ENCODE data around the gene TNFRSF11A.

The TNFRSF11A gene

DNA sequence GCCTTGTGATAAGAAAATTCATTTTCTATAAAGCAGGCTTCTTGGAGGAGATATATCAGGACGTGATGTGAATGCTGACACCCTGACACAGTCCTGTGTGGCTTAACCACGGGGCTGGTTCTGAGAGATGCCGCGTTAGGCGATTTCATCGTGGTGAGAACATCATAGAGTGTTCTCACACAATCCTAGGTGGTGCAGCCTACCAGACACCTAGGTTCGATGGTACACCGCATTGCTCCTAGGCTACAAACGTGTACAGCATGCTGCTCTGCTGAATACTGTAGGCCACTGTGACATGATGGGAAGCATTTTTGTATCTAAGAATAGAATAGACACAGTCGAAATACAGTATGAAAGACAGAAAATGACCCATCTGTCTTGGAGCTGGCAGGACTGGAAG, 82.5 kb downstream of the TNFRSF11A start:
- no peak for DNase-seq (ENCODE audit: low read depth in 4 of 4, low spot score in 1 of 4)

DNA sequence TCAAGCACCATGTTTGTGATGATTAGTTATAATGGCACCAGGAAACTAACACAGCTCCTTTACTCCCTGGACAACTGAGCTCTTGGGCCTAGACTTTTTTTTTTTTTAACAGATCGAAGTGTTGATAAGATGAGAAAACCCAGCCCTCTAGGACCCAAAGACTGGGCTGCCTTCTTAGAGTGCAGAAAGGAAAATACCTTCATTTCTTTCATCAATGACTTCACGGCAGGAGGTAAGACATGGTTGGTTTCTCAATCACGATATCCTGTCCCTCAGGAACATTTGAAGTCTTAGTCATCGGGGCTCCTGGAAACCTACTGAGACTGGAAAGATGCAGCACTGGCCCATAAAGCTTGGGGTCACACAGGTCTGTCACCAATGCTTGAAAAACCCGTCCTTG, 84.7 kb downstream of the TNFRSF11A start:
- DNase-seq (ENCODE audit: low read depth in 4 of 4, low spot score in 1 of 4) = no peak

DNA sequence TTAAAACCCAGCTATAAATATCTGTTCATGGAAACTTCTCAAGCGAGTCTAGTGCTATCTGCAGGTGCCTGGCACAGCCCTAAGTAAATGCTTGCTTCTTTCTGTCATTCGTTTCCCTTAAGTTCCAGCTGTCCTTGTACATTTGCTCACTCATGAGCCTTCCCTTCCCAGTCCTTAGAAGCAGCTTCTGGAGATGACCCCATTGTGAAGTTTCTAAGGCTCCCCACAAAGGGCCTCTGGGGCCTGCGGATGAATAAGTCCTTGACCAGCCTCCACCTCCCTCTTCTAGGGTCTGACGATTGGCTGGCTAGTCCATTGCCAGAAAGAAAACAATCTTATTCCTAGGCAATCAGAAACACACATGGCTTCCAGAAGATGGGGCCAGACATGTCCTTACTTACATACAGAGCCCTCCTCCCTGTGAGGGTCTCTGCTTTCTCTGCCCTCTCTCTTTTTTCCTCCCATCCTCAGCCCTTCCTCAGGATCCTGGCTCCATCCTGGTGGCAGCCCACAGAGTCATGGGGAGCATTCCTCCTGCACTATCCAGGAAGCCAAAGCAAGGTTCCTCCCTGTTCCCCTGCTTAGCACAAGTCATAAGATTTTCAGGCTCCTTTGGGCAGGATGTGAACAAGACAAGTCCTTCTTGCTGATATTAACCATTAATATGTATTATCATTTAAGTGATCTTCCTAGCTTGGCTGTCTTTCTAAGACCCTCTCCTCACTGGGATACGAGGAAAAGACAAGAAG, 87.3 kb downstream of the TNFRSF11A start:
- no peak for DNase-seq (ENCODE audit: low read depth in 4 of 4, low spot score in 1 of 4)

DNA sequence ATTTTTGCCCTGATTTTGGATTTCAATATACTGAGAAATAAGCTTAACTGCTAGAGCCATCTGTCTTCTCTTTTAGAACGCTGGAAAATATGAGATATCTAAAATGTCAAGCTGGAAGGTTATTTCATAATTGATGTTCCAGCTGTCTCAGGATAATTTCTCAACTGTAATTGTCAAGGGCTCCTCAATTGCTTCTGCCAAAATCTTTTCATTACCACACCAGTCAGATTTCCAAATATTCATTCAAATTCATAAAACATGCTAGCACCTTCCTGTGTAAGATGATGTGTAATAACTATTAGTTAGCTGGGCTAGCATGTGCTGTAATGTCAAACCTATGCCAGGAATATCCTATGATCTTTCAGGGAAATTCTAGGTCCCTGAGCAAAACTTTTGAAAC, 88.1 kb downstream of the TNFRSF11A start:
- DNase-seq (ENCODE audit: low read depth in 4 of 4, low spot score in 1 of 4) = no peak

DNA sequence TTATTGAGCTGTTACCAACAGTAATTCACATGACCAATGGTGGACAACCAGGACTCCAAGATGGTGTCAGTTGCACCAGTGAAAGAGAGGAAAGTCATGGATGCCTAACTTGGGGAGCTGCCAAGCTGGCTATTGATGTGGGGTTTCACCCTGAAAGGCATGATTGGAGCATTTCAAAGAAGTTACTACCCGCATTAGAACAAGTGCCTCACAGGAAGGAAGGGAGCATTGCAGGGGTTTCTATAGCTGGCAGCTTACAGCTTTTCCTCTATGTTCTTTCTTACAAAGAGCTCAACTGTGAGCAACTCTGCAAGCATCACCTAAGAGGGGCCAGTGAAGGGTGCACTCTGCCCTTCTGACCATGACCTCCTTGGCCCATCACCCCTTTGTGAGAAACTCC, 93.1 kb downstream of the TNFRSF11A start:
- DNase-seq (ENCODE audit: low read depth in 4 of 4, low spot score in 1 of 4) = no peak

DNA sequence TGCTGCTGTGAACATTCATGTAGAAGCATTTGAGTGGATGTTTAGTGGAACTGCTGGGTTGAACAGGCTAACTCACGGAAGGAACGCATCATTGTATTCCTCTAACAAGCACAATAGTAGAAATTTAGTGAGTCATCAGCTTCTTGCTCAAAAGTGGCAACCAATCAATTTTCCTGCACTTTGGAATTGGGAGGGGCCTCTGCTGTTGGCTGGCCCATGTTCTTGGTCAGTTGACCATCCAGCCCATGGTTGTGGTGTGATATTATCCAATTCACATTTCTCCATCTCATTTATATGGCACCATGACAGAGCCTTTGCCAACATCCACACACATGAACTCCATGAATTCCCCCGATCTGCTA, 95.0 kb downstream of the TNFRSF11A start:
- DNase-seq (ENCODE audit: low read depth in 4 of 4, low spot score in 1 of 4) = no peak

DNA sequence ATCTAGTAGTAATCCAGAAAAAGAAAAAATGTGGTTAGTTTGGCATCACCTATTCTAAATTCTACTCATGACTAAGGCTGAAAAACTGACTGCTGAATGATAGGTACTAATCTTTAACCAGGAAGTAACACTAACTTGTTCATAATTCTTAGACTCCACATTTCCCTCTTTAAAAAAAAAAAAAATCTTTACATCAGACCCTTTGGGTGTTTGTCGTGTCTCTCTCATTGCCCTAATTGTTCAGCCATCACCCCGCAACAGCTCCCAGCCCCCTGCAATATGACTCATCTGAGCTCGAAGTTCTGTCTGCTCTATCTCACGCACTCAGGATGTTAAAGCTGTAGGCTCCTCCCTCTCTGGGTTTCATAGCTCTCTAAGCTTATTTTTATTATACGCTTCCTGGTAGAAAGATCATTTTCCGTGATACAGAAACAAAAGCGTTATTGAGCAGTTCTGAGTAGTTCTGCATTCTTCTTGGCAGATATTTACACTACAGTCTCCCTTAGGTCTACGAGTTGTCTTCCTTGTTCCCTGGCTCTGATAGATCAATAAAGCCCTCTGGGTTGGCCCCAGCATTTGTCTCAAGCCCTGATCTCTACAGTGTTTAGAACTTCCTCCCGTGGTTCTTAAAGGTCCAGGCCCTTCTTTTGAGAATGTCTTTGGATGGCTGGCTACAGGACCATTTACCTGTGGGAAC, 95.6 kb downstream of the TNFRSF11A start:
- DNase-seq (ENCODE audit: low read depth in 4 of 4, low spot score in 1 of 4) = peak in 3 of 4 experiments; percentile 26 to 66 (median 45)

DNA sequence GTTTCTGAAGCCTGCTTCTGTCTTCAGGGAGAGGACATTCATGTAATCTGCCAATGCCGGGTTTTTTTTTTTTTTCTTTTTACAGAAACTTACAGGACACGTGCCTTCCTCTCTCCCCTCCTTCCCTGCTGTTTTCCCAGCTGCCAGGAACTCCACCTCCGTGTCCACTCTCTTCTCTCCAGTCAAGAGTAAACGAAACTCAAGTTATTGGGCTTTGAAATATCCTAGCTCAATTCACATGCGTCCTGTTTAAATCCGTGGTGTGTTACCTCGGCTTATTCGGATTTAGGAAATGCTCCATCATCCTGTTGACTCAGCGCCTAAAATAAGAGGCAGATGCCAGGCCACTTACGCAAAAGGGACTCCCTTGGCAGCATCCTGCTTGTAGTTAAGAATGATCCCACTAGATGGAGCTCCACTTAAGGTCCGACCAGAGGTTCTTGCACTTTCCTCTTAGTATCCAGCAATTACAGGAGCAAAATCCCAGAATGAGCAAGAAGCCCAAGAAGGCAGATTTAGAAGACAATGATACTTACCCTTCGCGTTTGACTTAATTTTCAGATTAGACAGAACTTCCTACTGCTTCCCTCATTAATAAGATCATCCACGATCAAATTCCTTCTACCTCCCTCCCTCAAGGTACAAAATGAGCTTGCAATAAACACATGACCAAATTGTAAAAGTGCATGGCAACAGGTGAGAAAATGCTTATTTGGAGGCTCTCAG, 100.5 kb downstream of the TNFRSF11A start:
- peak; percentile 16 to 32 (median 20) for DNase-seq (ENCODE audit: low read depth in 4 of 4, low spot score in 1 of 4)

DNA sequence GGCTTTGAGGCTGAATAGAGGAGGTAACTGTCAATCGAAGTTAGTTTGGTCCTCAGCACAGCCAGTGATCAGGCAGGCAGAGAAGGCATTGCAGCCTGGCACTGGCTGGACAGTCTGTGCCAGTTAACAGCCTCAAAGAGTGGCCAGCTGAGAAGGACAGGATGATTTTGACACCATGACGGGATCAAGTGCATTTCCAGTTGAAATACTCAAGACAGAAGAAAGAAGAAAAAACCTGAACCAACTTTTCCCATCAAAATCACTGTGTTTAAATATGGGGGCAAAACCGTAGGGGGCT, 101.0 kb downstream of the TNFRSF11A start:
- DNase-seq (ENCODE audit: low read depth in 4 of 4, low spot score in 1 of 4) = no peak

DNA sequence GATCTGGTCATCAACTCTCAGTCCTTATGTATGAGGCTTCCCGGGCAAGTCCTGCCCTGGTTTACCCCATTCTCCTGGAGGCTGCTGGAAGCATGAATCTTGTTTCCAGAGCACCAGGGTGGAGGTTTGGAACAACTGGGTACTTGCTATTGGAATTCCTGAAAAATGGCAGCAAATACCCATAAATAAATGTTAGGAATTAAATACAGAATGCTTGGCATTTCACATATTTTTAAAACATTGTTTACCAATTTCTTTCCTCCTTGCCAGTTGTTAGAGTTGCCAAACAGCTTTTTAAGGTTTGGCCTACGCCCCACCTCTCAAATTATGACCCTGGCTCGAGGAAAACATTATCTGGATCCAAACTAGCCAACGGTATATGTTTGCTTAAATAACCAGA, 107.1 kb downstream of the TNFRSF11A start:
- DNase-seq (ENCODE audit: low read depth in 4 of 4, low spot score in 1 of 4) = no peak

DNA sequence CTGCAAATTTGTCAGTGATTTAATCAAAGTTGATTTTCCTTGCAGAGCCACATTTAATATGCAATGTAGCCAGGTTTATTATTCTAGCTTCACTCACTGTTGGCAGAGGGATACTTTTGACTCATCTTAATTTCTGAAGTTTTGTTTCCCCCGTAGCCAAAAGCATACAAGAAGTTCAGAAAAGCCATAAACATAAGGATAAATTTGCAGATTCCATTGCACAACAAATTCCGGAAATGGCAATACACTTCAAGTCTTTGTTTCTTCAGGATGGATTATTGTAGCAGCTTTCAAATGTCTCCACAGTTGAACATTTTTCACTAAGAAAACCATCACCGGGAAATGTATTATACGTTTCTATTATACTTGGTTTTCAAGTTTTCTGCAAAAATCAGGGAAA, 109.7 kb downstream of the TNFRSF11A start:
- DNase-seq (ENCODE audit: low read depth in 4 of 4, low spot score in 1 of 4) = no peak

DNA sequence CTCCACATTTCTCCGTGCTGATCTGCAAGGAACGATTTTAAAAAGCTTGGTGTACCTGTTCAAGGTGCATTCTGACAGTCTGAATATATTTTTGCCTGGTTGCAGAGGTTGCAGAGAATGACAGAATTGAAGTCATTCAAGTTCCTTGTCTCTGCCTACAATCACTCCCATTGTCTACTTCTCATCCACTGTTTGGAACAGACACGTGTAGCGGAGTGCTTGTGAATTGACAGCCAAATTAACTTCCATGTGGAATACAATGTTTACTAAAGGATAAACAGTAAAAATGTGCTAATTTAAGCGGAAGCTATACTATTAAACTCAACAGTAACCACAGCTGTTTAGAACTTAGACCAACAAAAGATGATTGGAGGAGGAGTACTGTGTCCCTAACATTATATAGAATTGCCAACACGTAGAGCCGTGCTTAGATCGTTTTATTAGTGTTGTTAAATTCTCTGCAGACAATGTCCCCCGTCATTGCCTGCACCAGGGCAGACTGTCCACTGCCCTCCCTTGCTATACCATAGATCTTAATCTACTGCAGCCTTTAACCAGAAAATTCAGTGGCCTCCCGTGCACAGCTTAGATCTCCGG, 110.4 kb downstream of the TNFRSF11A start:
- no peak for DNase-seq (ENCODE audit: low read depth in 4 of 4, low spot score in 1 of 4)

DNA sequence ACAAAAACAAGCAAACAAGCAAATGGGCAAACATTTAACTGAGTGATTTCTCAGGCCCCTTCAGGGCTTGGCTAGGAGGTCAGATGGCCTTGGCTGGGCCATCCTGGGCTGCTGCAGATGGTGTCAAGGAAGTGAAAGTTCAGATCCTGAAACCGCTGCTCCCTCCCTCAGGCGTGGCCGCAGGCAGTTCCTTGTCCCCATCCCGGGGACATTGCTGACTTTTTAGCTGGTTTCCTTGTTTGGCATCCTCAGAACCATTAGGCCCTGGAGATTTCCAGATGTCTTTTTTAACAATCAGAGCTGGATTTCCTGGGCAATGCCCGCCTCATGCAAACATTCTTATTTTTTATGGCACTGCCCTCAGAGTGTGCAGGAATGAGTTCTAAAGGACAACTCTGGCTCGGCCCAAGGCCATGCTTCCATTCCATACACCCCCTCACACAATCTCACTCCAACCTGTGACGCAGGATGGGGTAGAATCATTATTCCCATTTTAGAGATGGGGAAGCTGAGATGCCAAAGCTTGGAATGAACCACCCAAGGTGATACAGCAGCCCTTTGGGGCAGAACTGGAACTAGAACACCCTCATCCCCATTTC, 111.6 kb downstream of the TNFRSF11A start:
- DNase-seq (ENCODE audit: low read depth in 4 of 4, low spot score in 1 of 4) = no peak

DNA sequence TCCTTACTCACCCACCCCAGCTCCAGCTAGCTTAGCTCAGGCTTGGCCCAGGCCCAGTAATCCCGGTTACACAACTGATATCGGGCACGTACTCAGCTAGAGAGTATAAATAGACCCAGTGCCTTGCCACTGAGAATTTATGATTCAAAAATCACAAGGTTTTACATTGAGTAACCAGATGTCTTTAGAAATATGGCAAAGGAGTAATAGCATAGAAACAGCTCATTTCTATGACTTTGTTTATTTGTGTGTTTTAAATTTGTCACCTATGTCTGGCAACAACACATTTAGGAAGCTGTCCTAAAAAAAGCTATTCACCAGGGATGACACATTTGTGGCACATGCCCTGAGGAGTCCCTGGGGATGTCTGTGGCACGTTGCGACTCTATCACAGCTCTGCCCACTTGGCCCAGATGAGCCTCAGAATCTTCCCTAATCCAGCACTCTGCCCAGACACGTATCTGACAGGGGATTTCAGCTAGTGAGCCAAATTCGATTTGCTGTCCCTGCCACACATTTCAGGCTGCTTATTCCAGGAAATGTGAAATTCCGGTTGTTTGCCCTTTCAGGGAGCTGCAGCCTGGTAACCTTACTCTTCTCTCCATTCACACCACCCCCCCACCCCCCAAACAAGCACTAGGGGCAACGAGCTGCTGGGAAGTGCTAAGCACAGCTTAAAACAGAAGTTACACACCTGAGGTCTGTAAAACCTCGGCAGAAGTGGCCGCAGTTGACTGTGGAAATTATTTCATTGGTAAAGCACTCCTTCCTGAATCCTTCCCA, 112.3 kb downstream of the TNFRSF11A start:
- DNase-seq (ENCODE audit: low read depth in 4 of 4, low spot score in 1 of 4) = no peak

DNA sequence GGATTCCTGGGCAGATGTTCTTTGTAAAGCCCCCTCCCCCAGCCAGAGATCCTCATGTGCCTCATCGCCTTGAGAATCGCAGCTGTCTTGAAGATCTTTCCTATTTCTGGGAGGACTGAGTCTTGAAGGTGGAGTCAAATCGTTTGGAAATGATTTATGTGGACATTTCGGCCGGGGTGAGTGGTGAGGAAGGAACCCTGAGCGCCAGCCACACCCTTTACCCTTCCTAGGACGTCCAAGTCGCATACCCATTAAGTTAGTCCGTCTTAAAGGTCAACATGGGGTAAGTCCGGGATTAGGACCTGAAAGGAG, 112.9 kb downstream of the TNFRSF11A start:
- DNase-seq (ENCODE audit: low read depth in 4 of 4, low spot score in 1 of 4) = no peak

DNA sequence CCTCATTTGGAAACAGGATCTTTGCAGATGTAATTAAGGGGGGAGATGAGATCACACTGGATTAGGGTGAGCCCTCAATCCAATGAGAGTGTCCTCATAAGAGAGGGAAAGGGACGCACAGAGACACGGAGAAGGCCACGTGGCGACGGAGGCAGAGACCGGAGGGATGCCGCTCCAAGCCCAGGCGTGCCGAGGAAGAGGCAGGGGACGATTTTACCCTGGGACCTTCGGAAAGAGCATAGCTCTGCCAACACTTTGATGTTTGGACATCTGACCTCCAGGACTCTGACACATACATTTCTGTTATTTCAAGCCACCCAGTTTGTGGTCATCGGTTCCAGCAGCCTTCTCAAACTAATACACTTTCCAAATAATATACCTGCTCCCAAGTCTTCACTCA, 113.3 kb downstream of the TNFRSF11A start:
- no peak for DNase-seq (ENCODE audit: low read depth in 4 of 4, low spot score in 1 of 4)

DNA sequence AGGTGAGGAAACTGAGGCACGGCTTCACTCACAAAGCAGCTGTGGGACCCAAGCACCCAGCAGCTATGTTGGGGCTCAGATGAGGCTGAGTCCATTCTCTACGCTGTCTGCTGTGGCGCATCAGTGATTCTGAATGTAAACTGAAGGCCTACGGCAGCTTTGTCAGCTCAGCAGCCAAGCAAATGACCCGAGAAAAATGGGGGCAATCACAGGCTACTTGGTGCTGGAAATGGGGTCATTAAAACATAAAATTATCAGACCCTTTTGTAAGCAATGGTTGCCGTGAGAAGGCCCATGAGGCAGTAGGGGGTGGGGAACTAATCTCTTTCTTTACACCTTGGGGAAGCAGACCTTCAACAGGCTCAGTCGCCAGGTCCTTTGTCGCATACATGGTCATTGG, 113.8 kb downstream of the TNFRSF11A start:
- DNase-seq (ENCODE audit: low read depth in 4 of 4, low spot score in 1 of 4) = no peak
